ENCODE data around the gene ADGRG6. TPM values are rescaled to one million over a fixed set of nuclear protein-coding genes. Genes with fewer than 3 reads are reported as not detected.
A peak's percentile ranks its signal among the peaks of the same experiment; 100 is the strongest.
"Not testable (repeated sequence)": the region's sequence is repeated elsewhere in the genome, so short reads cannot be mapped to it uniquely, and the experiment has no call there.

Gene ADGRG6
- total RNA-seq, 1 experiment from 2014 or later, result 0.49 TPM

- Histone ChIP-seq H3K9me3 (ENCODE audit: low read depth, low read length, poor library complexity, severe bottlenecking) (no peaks in the 10 kb centered on the region), H3K27me3 (replicated peaks; ENCODE audit: insufficient read depth, low read depth, low read length, poor library complexity) (no peaks in the 10 kb centered on the region), H3K36me3 (ENCODE audit: insufficient read depth, low read length, poor library complexity, severe bottlenecking) (no peaks in the 10 kb centered on the region), H3K27ac (ENCODE audit: low read depth, low read length, poor library complexity, severe bottlenecking) (no peak overlapping the region), H3K4me3 (ENCODE audit: low read depth, low read length, poor library complexity, severe bottlenecking) (no peak overlapping the region), H3K4me1 (ENCODE audit: insufficient read depth, low read length, poor library complexity, severe bottlenecking) (peaks cover 8% of the 10 kb centered on the region)
- DNase-seq (ENCODE audit: low spot score), result peak; percentile 68
- POLR2A ChIA-PET (ENCODE audit: low non-redundant PET), result no interaction called here
- no TSS peak for BruUV-seq (replicated peaks)
- TF ChIP-seq EZH2 (IDR thresholded peaks at IDR 0.05; ENCODE audit: borderline replicate concordance, low read depth, low read length, poor library complexity, severe bottlenecking), result no peak
- TF ChIP-seq, protein P1, sequence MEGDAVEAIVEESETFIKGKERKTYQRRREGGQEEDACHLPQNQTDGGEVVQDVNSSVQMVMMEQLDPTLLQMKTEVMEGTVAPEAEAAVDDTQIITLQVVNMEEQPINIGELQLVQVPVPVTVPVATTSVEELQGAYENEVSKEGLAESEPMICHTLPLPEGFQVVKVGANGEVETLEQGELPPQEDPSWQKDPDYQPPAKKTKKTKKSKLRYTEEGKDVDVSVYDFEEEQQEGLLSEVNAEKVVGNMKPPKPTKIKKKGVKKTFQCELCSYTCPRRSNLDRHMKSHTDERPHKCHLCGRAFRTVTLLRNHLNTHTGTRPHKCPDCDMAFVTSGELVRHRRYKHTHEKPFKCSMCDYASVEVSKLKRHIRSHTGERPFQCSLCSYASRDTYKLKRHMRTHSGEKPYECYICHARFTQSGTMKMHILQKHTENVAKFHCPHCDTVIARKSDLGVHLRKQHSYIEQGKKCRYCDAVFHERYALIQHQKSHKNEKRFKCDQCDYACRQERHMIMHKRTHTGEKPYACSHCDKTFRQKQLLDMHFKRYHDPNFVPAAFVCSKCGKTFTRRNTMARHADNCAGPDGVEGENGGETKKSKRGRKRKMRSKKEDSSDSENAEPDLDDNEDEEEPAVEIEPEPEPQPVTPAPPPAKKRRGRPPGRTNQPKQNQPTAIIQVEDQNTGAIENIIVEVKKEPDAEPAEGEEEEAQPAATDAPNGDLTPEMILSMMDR (conservative IDR thresholded peaks at IDR 0.05; ENCODE audit: low read depth, low read length), result no peak
- CTCF ChIA-PET, result no interaction called here
- intact Hi-C loops (cut with micrococcal nuclease; ENCODE audit: unreplicated experiment), result no loop called here
These were observed 119.7 kb downstream of the ADGRG6 start for GRCh38 chr6:142421285-142422117.

DNA sequence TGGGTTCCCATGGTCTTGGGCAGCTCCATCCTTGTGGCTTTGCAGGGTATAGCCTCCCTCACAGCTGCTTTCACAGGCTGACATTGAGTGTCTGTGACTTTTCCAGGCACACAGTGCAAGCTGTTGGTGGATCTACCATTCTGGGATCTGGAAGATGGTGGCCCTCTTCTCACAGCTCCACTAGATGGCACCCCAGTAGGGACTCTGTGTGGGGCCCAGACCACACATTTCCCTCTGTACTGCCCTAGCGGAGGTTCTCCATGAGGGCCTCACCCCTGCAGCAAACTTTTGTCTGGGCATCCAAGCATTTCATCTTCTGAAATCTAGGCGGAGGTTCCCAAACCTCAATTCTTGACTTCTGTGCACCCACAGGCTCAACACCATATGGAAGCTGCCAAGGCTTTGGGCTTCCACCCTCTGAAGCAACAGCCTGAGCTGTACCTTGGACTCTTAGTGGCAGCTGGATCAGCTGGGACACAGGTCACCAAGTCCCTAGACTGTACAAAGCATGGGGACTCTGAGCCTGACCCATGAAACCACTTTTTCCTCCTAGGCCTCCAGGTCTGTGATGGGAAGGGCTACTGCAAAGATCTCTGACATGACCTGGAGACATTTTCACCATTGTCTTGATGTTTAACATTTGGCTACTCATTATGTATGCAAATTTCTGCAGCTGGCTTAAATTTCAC, 124.8 kb downstream of the ADGRG6 start:
- H3K9me3 ChIP-seq (ENCODE audit: low read depth, low read length, poor library complexity, severe bottlenecking); BruUV-seq (replicated peaks); CTCF ChIA-PET; intact Hi-C loops (cut with micrococcal nuclease; ENCODE audit: unreplicated experiment); POLR2A ChIA-PET (ENCODE audit: low non-redundant PET); H3K27me3 ChIP-seq (replicated peaks; ENCODE audit: insufficient read depth, low read depth, low read length, poor library complexity); H3K4me3 ChIP-seq (ENCODE audit: low read depth, low read length, poor library complexity, severe bottlenecking); H3K36me3 ChIP-seq (ENCODE audit: insufficient read depth, low read length, poor library complexity, severe bottlenecking); H3K27ac ChIP-seq (ENCODE audit: low read depth, low read length, poor library complexity, severe bottlenecking); H3K4me1 ChIP-seq (ENCODE audit: insufficient read depth, low read length, poor library complexity, severe bottlenecking); DNase-seq (ENCODE audit: low spot score): not testable (repeated sequence)

DNA sequence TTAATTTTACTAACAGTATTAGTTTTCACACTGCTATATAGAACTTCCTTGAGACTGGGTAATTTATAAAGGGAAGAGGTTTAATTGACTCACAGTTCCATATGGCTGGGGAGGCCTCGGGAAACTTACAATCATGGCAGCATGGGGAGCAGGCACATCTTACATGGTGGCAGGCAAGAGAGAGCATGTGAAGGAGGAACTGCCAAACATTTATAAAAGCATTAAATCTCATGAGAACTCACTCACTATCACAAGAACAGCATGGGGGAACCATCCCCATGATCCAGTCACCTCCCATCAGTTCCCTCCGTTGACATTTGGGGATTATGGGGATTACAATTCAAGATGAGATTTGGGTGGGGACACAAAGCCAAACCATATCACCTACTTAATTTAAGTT, 126.7 kb downstream of the ADGRG6 start:
- BruUV-seq (replicated peaks); H3K27me3 ChIP-seq (replicated peaks; ENCODE audit: insufficient read depth, low read depth, low read length, poor library complexity); H3K4me1 ChIP-seq (ENCODE audit: insufficient read depth, low read length, poor library complexity, severe bottlenecking); H3K9me3 ChIP-seq (ENCODE audit: low read depth, low read length, poor library complexity, severe bottlenecking); POLR2A ChIA-PET (ENCODE audit: low non-redundant PET); DNase-seq (ENCODE audit: low spot score); H3K36me3 ChIP-seq (ENCODE audit: insufficient read depth, low read length, poor library complexity, severe bottlenecking); CTCF ChIA-PET; H3K4me3 ChIP-seq (ENCODE audit: low read depth, low read length, poor library complexity, severe bottlenecking); H3K27ac ChIP-seq (ENCODE audit: low read depth, low read length, poor library complexity, severe bottlenecking); intact Hi-C loops (cut with micrococcal nuclease; ENCODE audit: unreplicated experiment): not testable (repeated sequence)

DNA sequence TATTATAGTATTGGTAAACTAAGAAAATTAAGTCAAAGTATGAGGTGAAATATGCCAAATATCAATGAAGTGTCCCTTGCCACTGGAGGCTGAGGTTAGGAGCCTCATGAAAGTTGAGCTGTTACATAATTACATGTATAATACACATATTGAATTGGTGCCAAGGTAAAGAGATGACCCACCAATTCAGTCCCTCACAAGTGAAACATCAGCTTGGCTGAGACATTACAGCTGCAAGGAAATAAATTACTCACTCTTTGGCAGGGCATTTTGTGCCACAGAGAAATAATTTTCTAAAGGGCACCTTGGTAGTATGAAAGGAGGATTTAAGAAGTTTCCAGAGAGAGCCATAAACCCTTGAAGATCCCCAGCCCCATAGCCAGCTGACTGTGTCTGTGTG, 127.4 kb downstream of the ADGRG6 start:
- Histone ChIP-seq H3K36me3 (ENCODE audit: insufficient read depth, low read length, poor library complexity, severe bottlenecking) (no peaks in the 10 kb centered on the region), H3K4me1 (ENCODE audit: insufficient read depth, low read length, poor library complexity, severe bottlenecking) (no peaks in the 10 kb centered on the region), H3K4me3 (ENCODE audit: low read depth, low read length, poor library complexity, severe bottlenecking) (no peak overlapping the region), H3K27ac (ENCODE audit: low read depth, low read length, poor library complexity, severe bottlenecking) (no peak overlapping the region), H3K27me3 (replicated peaks; ENCODE audit: insufficient read depth, low read depth, low read length, poor library complexity) (no peaks in the 10 kb centered on the region), H3K9me3 (ENCODE audit: low read depth, low read length, poor library complexity, severe bottlenecking) (peaks cover 9% of the 10 kb centered on the region)
- POLR2A ChIA-PET (ENCODE audit: low non-redundant PET), result no interaction called here
- TF ChIP-seq EZH2 (IDR thresholded peaks at IDR 0.05; ENCODE audit: borderline replicate concordance, low read depth, low read length, poor library complexity, severe bottlenecking), result no peak
- TF ChIP-seq, protein P1 (conservative IDR thresholded peaks at IDR 0.05; ENCODE audit: low read depth, low read length), result no peak
- DNase-seq (ENCODE audit: low spot score), result no peak
- intact Hi-C loops (cut with micrococcal nuclease; ENCODE audit: unreplicated experiment), result no loop called here
- CTCF ChIA-PET, result no interaction called here
- BruUV-seq (replicated peaks), result no TSS peak

Measured in A673 (cell line).